GM21390 (cell line): ENCODE data around the gene BCAS3.
"Not testable (repeated sequence)": the region's sequence is repeated elsewhere in the genome, so short reads cannot be mapped to it uniquely, and the experiment has no call there.

Source experiments
- ATAC-seq: cut with Tn5 transposase; IDR thresholded peaks from one replicate; pipeline ENCODE4 v1.9.1; 2021; ENCODE audit not compliant: unreplicated experiment

Gene BCAS3

GRCh38 chr17:60781880-60782412 is 104.3 kb downstream of the BCAS3 start:
- ATAC-seq = no peak

DNA sequence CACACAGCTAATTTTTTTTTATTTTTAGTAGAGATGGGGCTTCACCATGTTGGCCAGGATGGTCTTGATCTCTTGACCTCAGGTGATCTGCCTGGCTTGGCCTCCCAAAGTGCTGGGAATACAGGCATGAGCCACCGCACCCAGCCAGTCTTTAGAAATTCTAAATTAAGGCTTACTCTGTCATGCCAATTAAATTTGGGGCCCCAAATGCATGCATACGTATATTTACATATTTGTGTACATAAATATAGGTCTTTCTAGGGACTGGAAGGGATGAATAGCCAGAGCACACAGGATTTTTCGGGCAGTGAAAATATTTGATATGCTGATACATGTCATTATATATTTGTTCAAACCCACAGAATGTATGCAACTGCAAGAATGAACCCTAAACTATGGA is 105.1 kb downstream of the BCAS3 start:
- no peak for ATAC-seq

DNA sequence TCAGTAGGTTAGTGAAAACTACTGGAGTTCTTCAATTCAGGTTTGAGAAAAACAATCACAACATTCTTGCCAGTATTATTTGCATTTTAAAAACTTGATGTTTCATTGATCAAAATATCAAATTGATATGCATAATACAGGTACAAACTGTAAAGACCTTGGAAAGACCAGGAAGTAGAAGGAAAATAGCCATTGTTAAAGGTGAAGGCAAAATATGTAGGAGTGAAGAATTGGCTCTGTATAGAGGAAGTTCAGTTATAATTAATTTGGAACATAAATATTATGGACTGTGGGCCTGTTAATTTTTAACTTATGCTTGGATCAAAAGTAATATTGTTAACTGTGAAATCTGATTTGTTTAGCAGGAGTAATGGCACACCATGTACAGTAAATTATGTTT is 112.6 kb downstream of the BCAS3 start:
- no peak for ATAC-seq

DNA sequence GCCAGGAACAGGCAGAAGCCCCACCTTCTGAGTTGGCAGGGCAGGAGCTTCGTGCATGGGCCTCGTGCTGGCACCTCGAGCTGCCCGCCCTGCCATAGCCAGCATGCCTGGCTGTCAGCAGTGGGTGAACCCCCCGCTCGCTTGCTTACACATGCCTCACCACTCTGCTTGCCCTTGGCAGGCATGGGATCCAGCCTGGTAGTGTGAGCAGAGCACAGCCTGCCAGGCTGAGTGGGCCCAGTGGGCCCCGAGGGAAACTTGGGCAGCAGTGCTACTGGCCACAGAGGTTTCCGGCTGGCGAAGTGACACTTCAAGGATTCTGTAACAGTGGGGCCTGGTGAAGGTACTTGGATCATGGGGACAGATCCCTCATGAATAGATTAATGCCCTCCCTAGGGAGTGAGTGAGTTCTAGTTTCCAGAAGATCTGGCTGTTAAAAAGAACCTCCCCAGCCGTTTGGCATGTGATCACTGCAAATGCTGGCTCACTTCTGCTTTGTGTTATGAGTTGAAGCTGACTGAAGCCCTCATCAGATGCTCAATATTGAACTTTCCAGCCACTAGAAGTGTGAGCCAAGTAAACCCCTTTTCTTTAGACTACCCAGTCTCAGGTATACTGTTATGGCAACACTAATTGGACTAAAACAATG is 114.7 kb downstream of the BCAS3 start:
- ATAC-seq = no peak

DNA sequence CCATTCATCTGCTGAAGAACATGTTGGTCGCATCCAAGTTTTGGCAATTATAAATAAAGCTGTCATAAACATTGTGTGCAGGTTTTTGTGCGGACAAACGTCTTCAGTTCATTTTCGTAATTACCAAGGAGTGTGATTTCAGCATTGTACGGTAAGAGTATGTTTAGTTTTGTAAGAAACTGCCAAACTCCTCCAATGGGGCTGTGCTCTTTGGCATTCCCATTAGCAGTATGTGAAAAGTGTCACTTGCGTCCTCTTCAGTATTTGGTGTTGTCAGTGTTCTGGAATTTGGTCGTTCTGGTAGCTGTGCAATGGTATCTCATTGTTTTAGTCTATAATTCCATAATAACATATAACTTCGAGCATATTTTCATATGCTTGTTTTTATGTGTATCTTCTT is 120.9 kb downstream of the BCAS3 start:
- ATAC-seq = no peak

DNA sequence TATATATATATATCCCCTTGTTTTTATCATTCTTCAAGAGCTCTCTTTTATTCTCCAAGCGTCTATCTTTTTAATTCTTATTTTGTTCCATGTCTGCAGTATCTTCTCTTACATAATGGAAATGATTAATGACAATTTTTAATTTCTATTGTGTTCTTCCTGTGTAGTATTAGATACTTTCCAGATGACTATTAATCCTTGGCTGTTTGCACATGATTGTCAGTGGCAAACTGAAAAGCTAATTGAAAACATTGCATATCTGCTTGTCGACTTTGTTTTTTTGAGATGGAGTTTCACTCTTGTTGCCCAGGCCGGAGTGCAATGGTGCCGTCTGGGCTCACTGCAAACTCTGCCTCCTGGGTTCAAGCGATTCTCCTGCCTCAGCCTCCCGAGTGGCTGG is 124.7 kb downstream of the BCAS3 start:
- ATAC-seq = no peak

GRCh38 chr17:60803059-60803458 is 125.4 kb downstream of the BCAS3 start:
- no peak for ATAC-seq

GRCh38 chr17:60804831-60805230 is 127.2 kb downstream of the BCAS3 start:
- ATAC-seq = no peak

DNA sequence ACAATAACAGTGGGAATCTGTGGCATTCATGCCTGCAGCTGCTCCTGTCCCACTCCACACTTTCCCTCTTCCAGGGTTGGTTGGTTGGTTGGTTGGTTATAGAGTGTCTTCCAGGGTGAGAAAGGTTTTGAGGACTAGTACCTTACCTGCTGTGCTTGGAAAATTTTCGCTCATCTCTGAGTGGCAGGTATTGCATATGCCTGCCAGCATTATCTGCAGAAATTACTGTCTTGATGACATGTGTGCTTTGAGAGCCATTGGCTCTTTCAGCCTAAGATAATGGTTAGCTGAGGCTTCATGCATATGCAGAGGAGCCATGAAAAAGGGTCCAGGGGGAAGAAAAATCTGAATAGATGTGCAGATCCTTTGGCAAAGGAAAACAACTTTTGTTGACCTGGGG is 131.8 kb downstream of the BCAS3 start:
- no peak for ATAC-seq

GRCh38 chr17:60814941-60815340 is 137.3 kb downstream of the BCAS3 start:
- ATAC-seq = not testable (repeated sequence)

- no peak for ATAC-seq
Observed at GRCh38 chr17:60817192-60817591, 139.5 kb downstream of the BCAS3 start.

DNA sequence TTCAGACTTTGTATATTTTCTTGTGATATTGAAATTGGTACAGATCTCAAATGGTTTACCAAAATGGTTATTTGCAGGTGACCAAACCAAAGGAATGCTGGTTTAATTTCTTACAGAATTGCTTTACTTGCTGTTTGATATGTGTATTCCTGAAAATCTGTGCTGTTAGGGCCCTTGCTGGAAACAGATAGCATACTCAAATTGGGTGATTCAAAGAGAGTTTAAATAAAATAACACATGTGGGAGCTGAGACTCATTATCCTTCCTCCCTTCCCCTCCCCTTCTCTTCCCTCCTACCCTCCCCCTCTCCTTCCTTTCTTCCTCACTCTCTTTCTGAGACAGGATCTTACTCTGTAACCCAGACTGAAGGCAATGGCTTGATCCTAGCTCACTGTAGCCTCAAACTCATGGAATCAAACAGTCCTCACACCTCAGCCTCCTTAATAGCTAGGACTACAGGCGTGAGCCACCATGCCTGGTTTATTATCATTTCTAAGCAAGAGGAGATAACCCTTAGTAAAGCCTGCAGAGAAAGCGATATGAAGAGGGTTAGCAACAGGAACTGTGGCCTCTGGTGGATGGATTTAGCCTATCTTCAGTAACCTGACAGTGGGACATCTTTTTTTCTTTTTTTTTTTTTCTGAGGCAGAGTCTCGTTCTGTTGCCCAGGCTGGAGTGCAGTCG is 141.9 kb downstream of the BCAS3 start:
- no peak for ATAC-seq

DNA sequence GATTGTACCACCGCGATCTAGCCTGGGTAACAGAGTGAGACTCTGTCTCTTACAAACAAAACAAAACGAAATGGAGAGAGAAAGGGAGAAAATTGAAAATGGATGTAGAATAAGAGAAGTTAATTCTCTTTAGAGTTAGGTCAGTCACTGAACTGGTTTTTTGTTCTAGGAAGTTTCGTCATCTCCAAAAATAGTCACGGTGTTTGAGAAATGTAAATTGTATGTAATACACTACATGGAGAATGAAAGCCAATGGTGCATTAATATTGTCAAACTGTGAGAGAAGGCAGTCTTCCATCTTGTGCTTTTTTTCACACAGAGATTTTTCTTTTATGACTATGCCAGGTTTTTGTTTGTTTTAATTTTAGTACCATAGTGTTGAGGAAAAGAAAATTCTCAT is 145.9 kb downstream of the BCAS3 start:
- ATAC-seq = no peak

DNA sequence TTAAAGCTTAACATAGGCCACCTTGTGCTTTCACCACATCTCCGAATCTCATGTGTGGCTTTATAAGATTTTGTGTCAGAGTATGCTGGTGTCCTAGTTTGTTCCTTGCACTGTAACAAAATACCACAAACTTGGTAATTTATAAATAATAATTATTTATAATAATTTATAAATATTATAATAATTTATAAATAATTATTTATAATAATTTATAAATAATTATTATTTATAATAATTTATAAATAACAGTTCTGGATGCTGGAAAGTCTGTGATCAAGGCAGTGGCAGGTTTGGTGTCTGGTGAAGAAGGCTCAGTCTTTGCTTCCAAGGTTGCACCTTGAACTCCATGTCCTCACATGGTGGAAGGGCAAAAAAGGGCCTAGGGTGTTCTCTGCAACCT is 147.7 kb downstream of the BCAS3 start:
- no peak for ATAC-seq

DNA sequence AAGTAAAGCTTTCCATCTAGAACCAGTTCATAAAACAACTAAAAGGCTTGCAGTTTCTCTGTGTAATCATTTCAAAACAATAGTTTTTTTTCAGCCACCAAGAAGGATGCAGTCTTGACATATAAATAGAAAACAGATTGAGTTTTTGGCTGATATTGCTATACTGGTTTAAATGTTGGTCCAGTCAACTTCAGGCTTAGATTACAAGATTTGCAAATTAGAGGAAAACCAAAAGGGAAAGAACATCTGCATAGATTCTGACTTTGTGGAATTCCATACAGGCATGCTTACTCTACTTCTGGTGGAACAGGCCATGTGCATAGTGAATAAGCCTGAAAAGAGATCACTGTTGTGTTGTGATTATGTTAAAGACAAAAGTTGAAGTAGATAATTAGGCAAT is 150.3 kb downstream of the BCAS3 start:
- ATAC-seq = no peak

DNA sequence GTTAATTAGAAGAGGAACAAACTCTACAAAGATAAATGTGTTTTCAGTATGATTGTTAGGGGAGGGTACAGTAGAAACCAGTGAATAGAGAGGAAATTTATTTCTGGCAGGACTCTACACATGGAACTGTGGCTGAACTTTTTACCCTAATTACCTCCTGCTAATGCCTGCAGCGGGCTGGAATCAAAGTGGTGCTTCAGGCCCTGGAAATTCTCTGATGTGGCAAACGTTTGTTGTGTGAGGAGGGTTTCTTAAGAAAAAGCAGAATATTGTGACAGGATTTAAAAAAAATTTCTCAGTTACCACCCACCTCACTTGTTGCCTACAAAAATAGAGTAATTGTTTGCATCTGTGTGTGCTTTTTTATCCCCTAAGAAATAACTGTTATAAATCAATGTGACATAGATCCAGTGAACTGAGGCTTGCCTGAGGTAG is 154.5 kb downstream of the BCAS3 start:
- no peak for ATAC-seq

GRCh38 chr17:60832631-60833030 is 155.0 kb downstream of the BCAS3 start:
- ATAC-seq = no peak

DNA sequence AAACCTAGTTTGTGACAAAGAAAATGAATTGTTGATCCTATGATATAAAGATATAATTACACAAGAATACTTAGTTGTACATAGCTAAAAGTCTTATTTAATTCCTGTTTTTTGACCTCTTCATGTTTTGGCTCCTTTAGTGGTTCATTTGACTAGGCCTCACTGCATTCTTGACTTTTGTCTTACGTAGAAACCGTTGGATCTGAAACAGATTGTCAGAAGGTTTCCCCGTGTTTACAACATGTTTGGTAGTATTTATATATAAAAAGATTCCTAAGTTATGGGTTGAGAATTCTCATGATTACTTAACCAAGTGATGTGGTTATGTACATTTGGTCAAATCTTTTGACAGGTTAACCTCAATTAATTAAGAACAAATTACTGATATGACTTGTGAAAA is 162.8 kb downstream of the BCAS3 start:
- ATAC-seq = no peak

DNA sequence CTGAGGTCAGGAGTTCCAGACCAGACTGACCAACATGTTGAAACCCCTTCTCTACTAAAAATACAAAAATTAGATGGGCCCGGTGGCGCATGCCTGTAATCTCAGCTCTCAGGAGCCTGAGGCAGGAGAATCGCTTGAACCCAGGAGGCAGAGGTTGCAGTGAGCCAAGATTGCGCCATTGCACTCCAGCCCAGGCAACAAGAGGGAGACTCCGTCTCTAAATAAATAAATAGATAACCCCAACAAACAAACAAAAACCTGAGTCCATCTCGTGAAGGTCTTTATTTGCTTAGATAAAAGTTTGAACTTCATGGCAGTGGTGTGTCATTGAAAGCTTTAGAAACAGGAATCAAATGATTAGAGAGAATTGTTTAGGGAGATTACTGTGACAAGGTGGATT is 167.4 kb downstream of the BCAS3 start:
- ATAC-seq = no peak

GRCh38 chr17:60846175-60846574 is 168.5 kb downstream of the BCAS3 start:
- no peak for ATAC-seq

DNA sequence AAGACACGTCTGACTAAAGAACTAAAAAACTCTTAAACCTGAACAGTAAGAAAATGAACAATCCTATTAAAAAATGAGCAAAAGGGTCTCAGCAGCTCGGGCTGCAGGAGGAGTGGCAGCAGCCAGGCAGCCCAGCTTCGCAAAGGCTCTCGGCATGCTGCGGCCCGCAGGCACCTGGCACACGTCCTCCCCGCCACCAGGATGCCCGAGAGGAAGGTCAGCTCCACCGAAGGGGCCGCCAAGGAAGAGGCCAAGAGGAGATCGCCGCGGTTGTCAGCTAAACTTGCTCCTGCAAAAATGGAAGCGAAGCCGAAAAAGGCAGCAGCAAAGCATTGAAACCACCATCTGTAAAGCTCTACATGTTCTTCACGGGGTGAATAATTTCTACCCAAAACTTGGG is 173.5 kb downstream of the BCAS3 start:
- no peak for ATAC-seq

DNA sequence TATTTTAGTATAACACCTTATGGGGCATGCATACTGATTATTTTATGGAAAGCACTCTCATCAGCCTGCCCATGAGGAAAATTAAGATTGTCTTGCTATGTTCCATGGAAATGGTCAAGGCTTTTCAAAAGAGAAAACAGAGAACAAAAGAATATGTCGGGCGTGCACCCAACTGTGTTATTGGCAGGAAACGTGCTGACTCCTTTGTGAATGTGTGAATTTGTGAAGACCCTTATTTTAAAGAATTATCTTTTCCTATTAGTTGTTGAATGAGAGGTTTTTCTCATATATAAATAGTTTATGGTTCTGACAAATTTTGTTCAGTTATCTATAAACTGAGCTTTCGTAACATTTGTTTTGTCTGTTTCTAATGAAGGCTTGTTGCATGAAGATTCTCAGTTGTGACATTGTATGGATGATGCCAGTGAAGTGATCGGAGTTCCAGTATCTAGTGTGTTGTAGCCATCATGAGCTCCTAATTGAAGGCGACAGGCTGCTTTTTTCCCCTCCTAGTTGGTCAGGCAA is 180.0 kb downstream of the BCAS3 start:
- ATAC-seq = no peak
